Nephron (organoid): Measurements from ENCODE around the gene CDK5.

ENCODE experiments used
- H3K27ac Mint-ChIP-seq, 3 experiments: 2 replicates each; pipeline ENCODE4 v1.8.0; 2020; ENCODE audit warnings: mixed read lengths in 3 of 3, mild to moderate bottlenecking in 2 of 3, moderate library complexity in 1 of 3
- H3K27me3 Mint-ChIP-seq: 2 replicates; pipeline ENCODE4 v1.8.0; 2021; ENCODE audit warnings: low read depth, mild to moderate bottlenecking, moderate library complexity, mixed read lengths
- H3K36me3 Mint-ChIP-seq: 2 replicates; pipeline ENCODE4 v1.8.0; 2020; ENCODE audit warnings: low read depth, mixed read lengths
- H3K4me1 Mint-ChIP-seq: 2 replicates; pipeline ENCODE4 v1.8.0; 2020; ENCODE audit warnings: mixed read lengths
- H3K4me3 Mint-ChIP-seq, 3 experiments: 2 replicates each; pipeline ENCODE4 v1.8.0; 2020; ENCODE audit warnings: mild to moderate bottlenecking in 3 of 3, mixed read lengths in 3 of 3, moderate library complexity in 2 of 3
- H3K9me3 Mint-ChIP-seq: 2 replicates; pipeline ENCODE4 v1.8.0; 2020; ENCODE audit warnings: mixed read lengths
- CTCF ChIP-seq, 3 experiments: fragments of 200-600 bp; sonication (generic); IDR thresholded peaks; one replicate each; pipeline ENCODE4 v1.5.0; 2021; ENCODE audit warnings: antibody characterized with exemption in 3 of 3; ENCODE audit not compliant: unreplicated experiment in 3 of 3

The CDK5 gene

GRCh38 chr7:151100921-151101320, 43.2 kb upstream of the CDK5 start:
- H3K4me1 Mint-ChIP-seq, result no peaks in the 10 kb centered on the region
- no peaks in the 10 kb centered on the region for H3K27me3 Mint-ChIP-seq
- TF ChIP-seq CTCF (IDR thresholded peaks at IDR 0.05; ENCODE audit: unreplicated experiment in 3 of 3), result no peak
- no peaks in the 10 kb centered on the region for H3K9me3 Mint-ChIP-seq
- peaks cover 9% of the 10 kb centered on the region for H3K36me3 Mint-ChIP-seq
- H3K4me3 Mint-ChIP-seq, result no peak overlapping the region
- no peak overlapping the region for H3K27ac Mint-ChIP-seq

- Mint-ChIP-seq H3K36me3 (peaks cover 6% of the 10 kb centered on the region), H3K27me3 (no peaks in the 10 kb centered on the region), H3K9me3 (no peaks in the 10 kb centered on the region), H3K4me1 (no peaks in the 10 kb centered on the region), H3K4me3 (no peak overlapping the region), H3K27ac (no peak overlapping the region)
- TF ChIP-seq CTCF (IDR thresholded peaks at IDR 0.05; ENCODE audit: unreplicated experiment in 3 of 3), result no peak
Observed at GRCh38 chr7:151099486-151100211, 42.0 kb upstream of the CDK5 start.

- no peak overlapping the region for H3K4me3 Mint-ChIP-seq
- H3K9me3 Mint-ChIP-seq, result no peaks in the 10 kb centered on the region
- H3K36me3 Mint-ChIP-seq, result no peaks in the 10 kb centered on the region
- TF ChIP-seq CTCF (IDR thresholded peaks at IDR 0.05; ENCODE audit: unreplicated experiment in 3 of 3), result no peak
- no peak overlapping the region for H3K27ac Mint-ChIP-seq
- H3K27me3 Mint-ChIP-seq, result peaks cover 4% of the 10 kb centered on the region
- H3K4me1 Mint-ChIP-seq, result peaks cover 8% of the 10 kb centered on the region
Observed at GRCh38 chr7:151095828-151096475, 38.3 kb upstream of the CDK5 start.

- TF ChIP-seq CTCF (IDR thresholded peaks at IDR 0.05; ENCODE audit: unreplicated experiment in 3 of 3), result no peak
- no peak overlapping the region for H3K27ac Mint-ChIP-seq
- peaks cover 4% of the 10 kb centered on the region for H3K27me3 Mint-ChIP-seq
- H3K36me3 Mint-ChIP-seq, result no peaks in the 10 kb centered on the region
- H3K4me3 Mint-ChIP-seq, result no peak overlapping the region
- peaks cover 8% of the 10 kb centered on the region for H3K4me1 Mint-ChIP-seq
- H3K9me3 Mint-ChIP-seq, result no peaks in the 10 kb centered on the region
Observed at GRCh38 chr7:151095123-151095797, 37.6 kb upstream of the CDK5 start.

- Mint-ChIP-seq H3K4me3 (no peak overlapping the region), H3K27me3 (peaks cover 4% of the 10 kb centered on the region), H3K4me1 (peaks cover 11% of the 10 kb centered on the region), H3K9me3 (no peaks in the 10 kb centered on the region), H3K27ac (no peak overlapping the region), H3K36me3 (no peaks in the 10 kb centered on the region)
- no peak for TF ChIP-seq CTCF (IDR thresholded peaks at IDR 0.05; ENCODE audit: unreplicated experiment in 3 of 3)
Observed at GRCh38 chr7:151094675-151095074, 37.0 kb upstream of the CDK5 start.
